ENCODE data around the gene SLC12A2.

Gene SLC12A2

DNA sequence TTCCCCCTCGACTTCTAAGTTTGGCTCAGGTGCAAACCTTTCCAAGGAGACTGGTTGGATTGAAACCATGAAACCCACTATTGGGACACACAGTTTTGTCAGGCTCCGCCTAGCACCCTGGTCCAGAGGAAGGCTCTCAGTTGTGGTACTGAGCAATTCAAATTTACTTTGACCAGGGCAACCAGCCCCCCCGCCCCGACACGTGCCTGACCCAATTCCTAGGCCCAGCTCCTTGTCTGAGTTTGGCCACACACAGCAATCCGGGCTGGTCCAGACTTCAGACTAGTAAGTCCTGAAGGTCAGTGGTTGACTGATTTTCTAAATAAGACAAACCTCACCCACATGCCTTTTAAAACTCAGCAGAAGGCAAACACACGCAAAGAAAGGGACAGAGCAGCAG lies 132.7 kb downstream of the SLC12A2 start:
- TF ChIP-seq SIN3A (IDR thresholded peaks at IDR 0.05; ENCODE audit: borderline replicate concordance, insufficient read depth, low read length) (no peak), POLR2AphosphoS5 (IDR thresholded peaks at IDR 0.05; ENCODE audit: low read depth, low read length) (no peak), TAF1 (IDR thresholded peaks at IDR 0.05; ENCODE audit: borderline replicate concordance, insufficient read depth, low read length) (no peak), FOXP2 (optimal IDR thresholded peaks at IDR 0.05; ENCODE audit: borderline replicate concordance, extremely low read depth, extremely low read length, insufficient read depth) (no peak)

DNA sequence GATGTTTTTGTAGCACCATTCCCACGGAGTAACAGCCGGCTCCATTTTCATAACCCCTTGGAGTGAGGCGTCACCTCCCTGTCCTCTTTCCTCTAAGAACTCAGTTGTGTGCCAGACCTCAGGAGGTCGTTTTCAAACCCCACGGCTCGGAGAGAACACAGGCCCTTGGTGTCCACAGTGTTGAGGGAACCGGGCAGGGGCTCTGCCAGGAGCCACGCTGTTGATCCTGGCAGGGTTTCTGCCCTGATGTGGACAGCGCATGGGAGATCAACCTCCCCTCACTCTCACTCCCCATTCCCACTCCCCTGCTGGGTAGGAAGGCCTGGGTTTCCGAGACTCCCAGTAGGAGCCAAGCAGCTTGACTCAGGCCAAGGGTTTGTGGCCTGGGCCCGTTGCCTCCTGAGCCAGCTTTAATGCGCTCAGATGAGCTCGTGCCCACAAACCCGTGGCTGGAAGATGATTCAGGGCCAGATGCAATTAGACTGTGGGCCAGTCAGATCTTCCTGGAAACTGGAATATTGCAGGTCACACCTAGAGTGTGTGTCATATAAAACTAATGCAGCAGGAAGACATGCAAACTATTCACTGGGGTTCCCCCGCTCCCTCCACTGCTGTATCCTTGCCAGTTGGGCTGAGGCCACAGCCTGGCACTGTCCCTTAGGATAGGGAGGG lies 133.4 kb downstream of the SLC12A2 start:
- TF ChIP-seq TAF1 (IDR thresholded peaks at IDR 0.05; ENCODE audit: borderline replicate concordance, insufficient read depth, low read length), result no peak
- no peak for TF ChIP-seq SIN3A (IDR thresholded peaks at IDR 0.05; ENCODE audit: borderline replicate concordance, insufficient read depth, low read length)
- TF ChIP-seq, protein P1, sequence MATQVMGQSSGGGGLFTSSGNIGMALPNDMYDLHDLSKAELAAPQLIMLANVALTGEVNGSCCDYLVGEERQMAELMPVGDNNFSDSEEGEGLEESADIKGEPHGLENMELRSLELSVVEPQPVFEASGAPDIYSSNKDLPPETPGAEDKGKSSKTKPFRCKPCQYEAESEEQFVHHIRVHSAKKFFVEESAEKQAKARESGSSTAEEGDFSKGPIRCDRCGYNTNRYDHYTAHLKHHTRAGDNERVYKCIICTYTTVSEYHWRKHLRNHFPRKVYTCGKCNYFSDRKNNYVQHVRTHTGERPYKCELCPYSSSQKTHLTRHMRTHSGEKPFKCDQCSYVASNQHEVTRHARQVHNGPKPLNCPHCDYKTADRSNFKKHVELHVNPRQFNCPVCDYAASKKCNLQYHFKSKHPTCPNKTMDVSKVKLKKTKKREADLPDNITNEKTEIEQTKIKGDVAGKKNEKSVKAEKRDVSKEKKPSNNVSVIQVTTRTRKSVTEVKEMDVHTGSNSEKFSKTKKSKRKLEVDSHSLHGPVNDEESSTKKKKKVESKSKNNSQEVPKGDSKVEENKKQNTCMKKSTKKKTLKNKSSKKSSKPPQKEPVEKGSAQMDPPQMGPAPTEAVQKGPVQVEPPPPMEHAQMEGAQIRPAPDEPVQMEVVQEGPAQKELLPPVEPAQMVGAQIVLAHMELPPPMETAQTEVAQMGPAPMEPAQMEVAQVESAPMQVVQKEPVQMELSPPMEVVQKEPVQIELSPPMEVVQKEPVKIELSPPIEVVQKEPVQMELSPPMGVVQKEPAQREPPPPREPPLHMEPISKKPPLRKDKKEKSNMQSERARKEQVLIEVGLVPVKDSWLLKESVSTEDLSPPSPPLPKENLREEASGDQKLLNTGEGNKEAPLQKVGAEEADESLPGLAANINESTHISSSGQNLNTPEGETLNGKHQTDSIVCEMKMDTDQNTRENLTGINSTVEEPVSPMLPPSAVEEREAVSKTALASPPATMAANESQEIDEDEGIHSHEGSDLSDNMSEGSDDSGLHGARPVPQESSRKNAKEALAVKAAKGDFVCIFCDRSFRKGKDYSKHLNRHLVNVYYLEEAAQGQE (IDR thresholded peaks at IDR 0.05; ENCODE audit: insufficient read depth in 1 of 2, low read depth in 2 of 2, low read length in 2 of 2), result no peak
- TF ChIP-seq FOXP2 (optimal IDR thresholded peaks at IDR 0.05; ENCODE audit: borderline replicate concordance, extremely low read depth, extremely low read length, insufficient read depth), result no peak

DNA sequence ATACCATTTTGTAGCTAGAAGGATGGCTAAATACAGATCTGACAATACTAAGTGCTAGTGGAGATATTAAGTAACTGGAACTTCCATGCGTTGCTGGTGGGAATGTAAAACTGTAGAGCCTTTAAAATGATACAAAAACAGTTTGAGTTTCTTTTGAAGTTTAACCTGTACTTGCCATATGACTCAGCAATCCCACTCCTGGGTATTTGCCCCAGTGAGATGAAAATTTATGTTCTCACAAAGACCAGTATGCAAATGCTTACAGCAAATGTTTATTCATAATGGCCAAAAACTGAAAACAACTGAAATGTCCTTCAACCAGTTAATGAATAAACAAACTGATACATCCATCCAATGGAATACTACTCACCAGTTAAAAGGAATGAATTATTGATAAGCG lies 137.3 kb downstream of the SLC12A2 start:
- TF ChIP-seq POLR2AphosphoS5 (IDR thresholded peaks at IDR 0.05; ENCODE audit: low read depth, low read length) (no peak), SIN3A (IDR thresholded peaks at IDR 0.05; ENCODE audit: borderline replicate concordance, insufficient read depth, low read length) (no peak), TAF1 (IDR thresholded peaks at IDR 0.05; ENCODE audit: borderline replicate concordance, insufficient read depth, low read length) (no peak), FOXP2 (optimal IDR thresholded peaks at IDR 0.05; ENCODE audit: borderline replicate concordance, extremely low read depth, extremely low read length, insufficient read depth) (no peak)
- TF ChIP-seq, protein P1 (IDR thresholded peaks at IDR 0.05; ENCODE audit: insufficient read depth in 1 of 2, low read depth in 2 of 2, low read length in 2 of 2), result no peak

DNA sequence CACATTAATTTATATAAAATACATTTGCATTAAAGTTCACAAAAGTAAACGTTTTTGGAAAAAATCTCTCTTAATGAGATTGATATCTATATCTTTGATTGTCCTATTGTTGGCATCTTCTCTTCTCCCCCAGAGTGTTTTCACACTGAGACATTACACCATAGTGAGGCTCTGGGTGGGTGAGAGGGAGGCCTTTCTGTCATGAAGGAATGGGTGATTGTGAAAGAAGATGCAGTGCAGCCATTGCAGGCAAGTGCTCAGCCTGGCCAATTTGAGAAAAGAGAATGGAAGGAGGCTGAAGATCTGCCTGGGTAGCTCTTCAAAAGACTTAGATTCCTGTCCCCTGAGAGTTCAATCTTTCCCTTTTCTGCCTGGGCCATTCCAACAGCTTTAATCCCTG lies 140.8 kb downstream of the SLC12A2 start:
- TF ChIP-seq, protein P1 (IDR thresholded peaks at IDR 0.05; ENCODE audit: insufficient read depth in 1 of 2, low read depth in 2 of 2, low read length in 2 of 2), result no peak
- TF ChIP-seq TAF1 (IDR thresholded peaks at IDR 0.05; ENCODE audit: borderline replicate concordance, insufficient read depth, low read length) (no peak), POLR2AphosphoS5 (IDR thresholded peaks at IDR 0.05; ENCODE audit: low read depth, low read length) (no peak), FOXP2 (optimal IDR thresholded peaks at IDR 0.05; ENCODE audit: borderline replicate concordance, extremely low read depth, extremely low read length, insufficient read depth) (no peak), SIN3A (IDR thresholded peaks at IDR 0.05; ENCODE audit: borderline replicate concordance, insufficient read depth, low read length) (no peak)

DNA sequence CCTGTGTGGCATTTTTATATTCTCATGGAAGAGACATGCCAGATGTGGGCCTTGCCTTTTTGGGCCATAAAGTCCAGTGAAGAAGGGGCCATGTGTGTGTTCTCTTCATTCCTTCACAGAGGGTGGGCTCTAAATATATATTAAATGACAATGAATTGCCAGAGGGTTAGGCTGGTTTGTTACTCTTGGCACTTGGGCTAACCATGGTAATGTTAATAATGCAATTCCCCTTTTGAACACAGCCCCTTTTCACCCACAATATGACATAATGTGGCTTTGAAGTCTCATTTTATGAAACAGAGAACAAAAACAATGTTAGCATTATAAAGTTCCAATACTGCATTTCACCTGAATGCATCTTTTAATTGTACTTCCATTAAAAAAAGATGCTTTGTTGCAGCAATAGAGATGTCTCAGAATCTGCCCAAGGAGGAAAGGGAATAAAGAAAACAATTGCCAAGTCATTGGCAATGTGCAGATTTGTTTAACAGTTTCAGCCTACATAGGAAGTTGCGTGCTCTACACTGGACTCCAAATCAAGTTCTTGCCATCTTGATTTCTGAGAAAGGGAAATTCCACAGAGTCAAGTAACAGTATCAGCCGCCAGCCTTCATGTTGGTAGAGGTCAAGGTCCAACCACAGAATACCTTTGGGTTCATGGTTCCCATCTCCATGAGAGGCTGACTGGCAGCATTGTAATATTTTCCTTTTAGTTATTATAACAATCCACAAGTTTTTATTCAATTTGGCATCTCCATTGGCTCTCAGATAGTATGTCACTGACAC lies 141.9 kb downstream of the SLC12A2 start:
- TF ChIP-seq SIN3A (IDR thresholded peaks at IDR 0.05; ENCODE audit: borderline replicate concordance, insufficient read depth, low read length), result no peak
- TF ChIP-seq, protein P1 (IDR thresholded peaks at IDR 0.05; ENCODE audit: insufficient read depth in 1 of 2, low read depth in 2 of 2, low read length in 2 of 2), result no peak
- no peak for TF ChIP-seq POLR2AphosphoS5 (IDR thresholded peaks at IDR 0.05; ENCODE audit: low read depth, low read length)
- TF ChIP-seq FOXP2 (optimal IDR thresholded peaks at IDR 0.05; ENCODE audit: borderline replicate concordance, extremely low read depth, extremely low read length, insufficient read depth), result no peak
- no peak for TF ChIP-seq TAF1 (IDR thresholded peaks at IDR 0.05; ENCODE audit: borderline replicate concordance, insufficient read depth, low read length)

Data from PFSK-1 (cell line).